GM18511 (cell line): Measurements from ENCODE around the gene CSRP1.
"Not testable (repeated sequence)": the region's sequence is repeated elsewhere in the genome, so short reads cannot be mapped to it uniquely, and the experiment has no call there.

Experiments used
- ATAC-seq: cut with Tn5 transposase; IDR thresholded peaks from one replicate; pipeline ENCODE4 v1.9.1; 2021; ENCODE audit warnings: mild to moderate bottlenecking, moderate library complexity; ENCODE audit not compliant: unreplicated experiment

Gene CSRP1

GRCh38 chr1:201537891-201538611, 31.1 kb upstream of the CSRP1 start:
- ATAC-seq: no peak

- ATAC-seq: no peak
These were observed 30.5 kb upstream of the CSRP1 start for GRCh38 chr1:201537467-201537866.

DNA sequence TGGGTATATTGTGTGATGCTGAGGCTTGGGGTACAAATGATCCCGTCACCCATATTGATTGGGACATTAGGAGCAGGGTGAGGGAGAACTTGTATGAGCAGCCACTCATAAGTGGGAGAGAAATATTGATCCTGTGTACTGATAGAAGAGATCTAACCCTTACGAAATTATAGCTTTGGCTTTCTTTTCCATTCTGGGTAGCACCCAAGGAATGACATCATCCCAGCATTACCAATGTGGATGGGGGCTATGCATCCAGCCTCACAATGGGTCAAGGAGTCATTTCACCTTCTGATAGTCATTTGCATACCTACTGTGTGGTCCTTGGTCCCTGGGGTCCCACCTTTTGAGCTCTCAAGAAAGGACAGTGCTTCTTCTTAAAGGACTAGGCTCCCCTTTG, 30.1 kb upstream of the CSRP1 start:
- ATAC-seq: no peak

DNA sequence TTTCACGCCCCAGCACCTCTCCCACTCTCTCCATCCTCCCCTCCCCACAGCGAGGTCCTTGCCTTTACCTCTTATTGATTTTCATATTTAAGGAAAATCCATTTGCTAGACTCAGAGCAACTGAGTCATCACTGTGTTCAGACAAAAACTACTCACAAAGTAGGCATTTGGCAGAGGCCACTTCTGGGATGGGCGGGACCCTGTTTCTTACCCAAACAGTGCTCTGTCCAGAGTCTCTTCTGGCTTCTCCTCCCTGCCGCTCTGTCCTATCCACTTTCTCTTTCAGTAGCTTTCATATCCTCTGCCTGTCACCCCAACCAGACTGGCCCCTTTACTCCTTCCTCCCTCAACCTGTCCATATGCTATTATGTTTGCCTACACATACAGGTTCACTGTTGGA, 29.6 kb upstream of the CSRP1 start:
- ATAC-seq: no peak

- ATAC-seq: no peak
These were observed 29.0 kb upstream of the CSRP1 start for GRCh38 chr1:201535919-201536245.

- ATAC-seq: no peak
These were observed 28.4 kb upstream of the CSRP1 start for GRCh38 chr1:201535046-201535918.

DNA sequence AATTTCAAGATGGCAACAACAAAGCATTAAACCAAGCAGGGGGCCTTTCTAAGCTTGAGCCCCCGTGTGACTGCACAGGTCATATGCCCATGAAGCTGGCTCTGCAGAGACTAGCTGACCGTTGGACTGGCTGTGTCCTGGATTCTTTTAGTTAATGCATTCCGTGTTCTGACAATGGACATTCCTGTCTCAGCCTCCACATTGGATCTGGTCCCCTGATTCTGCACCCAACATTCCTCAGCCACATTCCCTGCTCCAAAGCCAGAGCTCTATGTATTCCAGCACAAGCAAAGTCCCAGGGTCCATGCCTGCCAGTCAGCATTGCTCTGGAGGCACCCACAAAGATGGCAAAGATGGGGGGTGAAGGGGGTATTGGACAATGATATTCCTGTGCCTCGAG, 26.9 kb upstream of the CSRP1 start:
- no peak for ATAC-seq

GRCh38 chr1:201531551-201532425, 24.9 kb upstream of the CSRP1 start:
- ATAC-seq: no peak

DNA sequence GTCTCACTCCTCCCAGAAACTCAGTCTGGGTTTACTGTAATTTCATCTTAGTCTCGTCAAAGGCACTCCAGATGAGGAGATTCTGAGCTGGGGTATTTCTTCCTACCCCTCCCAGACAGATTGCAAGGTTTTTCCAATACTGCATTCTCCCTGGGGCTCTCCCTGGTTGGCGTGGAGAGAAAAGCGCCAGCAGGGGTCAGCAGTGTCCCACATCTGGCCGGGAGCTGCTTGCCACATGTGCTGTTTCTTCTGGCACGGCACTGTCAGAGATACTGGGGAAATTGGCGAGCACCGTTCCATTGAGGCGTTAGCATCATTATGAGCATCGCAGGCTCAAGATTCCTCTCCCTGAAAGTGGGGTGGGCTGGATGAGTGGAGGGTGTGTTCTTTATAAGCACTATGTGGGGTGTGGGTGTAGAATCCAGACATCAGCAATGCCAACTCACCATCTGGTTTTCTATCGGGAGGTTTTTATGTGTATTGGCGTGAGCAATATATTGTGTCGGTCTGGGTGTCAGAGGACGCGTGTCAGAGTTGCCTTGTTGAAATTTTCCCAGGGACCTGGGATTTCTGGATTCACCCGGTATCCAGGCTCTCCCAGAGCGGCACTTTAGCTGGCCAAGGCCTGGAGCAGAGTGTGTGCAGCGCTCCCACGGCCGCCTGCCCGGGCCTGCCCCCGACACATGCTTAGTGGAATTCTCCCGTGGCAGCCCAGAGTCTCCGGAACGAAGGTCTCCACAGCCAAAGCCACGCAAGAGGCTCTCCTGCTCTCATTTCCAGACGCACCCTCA, 24.0 kb upstream of the CSRP1 start:
- ATAC-seq: no peak

GRCh38 chr1:201528631-201529252, 21.8 kb upstream of the CSRP1 start:
- no peak for ATAC-seq

GRCh38 chr1:201527879-201528278, 21.0 kb upstream of the CSRP1 start:
- ATAC-seq: no peak

DNA sequence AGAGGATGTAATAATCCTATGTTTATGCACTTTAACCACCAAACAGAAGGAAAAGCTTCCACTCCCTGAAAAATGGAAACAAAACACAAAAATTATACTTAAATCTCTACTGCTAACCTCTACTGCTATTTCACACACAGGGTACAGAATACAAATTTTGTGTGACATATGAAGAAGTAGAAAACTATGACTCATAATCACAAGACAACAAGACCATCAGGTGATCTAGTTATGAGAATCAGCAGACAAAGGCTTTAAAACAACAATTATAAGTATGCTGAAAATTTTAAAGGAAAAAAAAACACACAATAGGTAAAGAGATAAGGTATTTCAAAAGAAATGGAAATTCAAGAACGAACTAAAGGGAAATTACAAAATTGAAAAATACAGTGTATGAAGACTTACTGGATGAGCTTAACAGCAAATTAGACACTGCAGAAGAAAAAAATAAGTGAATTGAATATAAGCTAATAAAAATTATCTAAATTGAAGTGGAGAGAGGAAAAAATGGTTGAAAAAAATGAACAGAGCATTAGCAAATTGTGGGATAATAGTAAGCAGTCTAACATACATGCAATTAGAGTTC, 18.4 kb upstream of the CSRP1 start:
- ATAC-seq: no peak

DNA sequence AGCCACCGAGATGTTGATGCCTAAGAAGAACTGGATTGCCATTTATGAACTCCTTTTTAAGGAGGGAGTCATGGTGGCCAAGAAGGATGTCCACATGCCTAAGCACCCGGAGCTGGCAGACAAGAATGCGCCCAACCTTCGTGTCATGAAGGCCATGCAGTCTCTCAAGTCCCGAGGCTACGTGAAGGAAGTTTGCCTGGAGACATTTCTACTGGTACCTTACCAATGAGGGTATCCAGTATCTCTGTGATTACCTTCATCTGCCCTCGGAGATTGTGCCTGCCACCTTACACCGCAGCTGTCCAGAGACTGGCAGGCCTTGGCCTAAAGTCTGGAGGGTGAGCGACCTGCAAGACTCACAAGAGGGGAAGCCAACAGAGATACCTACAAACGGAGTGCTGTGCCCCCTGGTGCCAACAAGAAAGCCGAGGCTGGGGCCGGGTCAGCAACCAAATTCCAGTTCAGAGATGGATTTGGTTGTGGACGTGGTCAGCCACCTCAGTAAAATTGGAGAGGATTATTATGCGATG, 13.2 kb upstream of the CSRP1 start:
- ATAC-seq: not testable (repeated sequence)

GRCh38 chr1:201518071-201518470, 11.1 kb upstream of the CSRP1 start:
- no peak for ATAC-seq

GRCh38 chr1:201517631-201518030, 10.7 kb upstream of the CSRP1 start:
- ATAC-seq: no peak

DNA sequence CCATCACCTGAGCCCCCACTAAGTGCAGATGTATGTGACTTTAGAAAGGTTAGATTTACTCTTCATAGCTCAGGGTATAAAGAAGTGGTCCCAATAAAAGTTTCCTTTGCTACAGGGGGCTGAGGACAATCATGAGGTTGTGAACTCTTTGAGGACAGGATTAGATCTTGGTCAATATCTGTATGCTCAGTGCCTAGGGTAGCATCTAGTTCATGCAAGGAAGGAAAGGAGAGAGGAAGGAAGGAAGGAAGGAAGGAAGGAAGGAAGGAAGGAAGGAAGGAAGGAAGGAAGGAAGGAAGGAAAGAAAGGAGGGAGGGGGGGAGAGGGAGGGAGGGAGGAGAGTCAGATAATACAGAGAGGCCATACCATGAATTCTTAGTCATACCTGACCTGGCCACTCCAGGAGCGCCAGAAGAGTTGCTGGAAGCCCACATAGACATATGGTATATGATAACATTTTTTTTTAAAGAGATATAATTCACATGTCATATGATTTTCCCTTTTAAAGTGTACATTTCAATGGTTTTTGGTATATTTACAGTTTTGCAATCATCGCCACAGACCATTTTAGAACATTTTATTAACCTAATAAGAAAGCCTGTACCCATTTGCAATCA, 9.7 kb upstream of the CSRP1 start:
- no peak for ATAC-seq

DNA sequence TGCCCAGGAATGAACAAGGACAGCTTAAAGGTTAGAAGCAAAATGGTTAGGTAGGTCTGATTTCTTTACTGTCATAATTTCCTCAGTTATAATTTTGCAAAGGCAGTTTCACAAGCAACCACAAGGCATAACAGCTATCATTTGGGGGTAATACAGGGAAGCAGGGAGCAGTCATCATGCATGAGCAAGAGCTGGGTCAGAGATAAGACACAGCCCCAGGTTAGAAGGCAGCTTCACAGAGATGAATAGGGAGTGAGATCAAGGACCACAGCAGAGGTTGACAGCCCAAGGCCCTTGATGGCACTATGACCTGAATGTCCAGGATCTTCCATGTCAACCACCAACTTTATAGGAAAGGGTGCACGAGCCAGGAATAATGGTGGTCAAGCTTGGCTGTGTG, 9.0 kb upstream of the CSRP1 start:
- no peak for ATAC-seq

DNA sequence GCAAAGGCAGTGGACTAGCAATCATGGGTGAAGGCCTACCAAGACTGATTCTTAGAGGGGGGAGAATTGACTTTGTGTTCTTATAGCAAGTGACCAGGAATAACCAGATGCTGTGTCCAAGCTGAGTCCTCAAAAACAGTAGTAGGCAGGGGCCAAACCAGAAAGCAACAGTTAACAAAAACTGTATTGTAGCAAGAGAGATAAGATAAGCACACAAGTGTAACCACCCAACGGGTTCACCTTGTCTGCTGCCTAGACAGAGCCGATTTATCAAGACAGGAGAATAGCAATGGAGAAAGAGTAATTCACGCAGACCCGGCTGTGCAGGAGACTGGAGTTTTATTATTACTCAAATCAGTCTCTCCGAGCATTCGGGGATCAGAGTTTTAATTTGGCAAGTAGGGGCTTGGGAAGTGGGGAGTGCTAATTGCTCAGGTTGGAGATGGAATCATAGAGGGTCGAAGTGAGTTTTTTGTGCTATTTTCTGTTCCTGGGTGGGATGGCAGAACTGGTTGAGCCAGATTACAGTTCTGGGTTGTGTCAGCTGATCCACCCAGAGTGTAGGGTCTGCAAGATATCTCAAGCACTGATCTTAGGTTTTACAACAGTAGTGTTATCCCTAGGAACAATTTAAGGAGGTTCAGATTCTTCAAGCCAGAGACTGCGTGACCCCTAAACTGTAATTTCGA, 8.3 kb upstream of the CSRP1 start:
- ATAC-seq: no peak

- no peak for ATAC-seq
These were observed 7.5 kb upstream of the CSRP1 start for GRCh38 chr1:201514466-201514865.
